ENCODE results near the gene CYBC1.

Gene CYBC1

GRCh38 chr17:82450357-82451106, at the start of gene CYBC1:
Gene CYBC1 (minus strand): TSS chr17:82450752. CDS start chr17:82449254, 1,498 bp downstream.
- H3K9me3 ChIP-seq (ENCODE audit: low read depth, low read length), result no peaks in the 10 kb centered on the region
- no peak for TF ChIP-seq EZH2 (IDR thresholded peaks at IDR 0.05)
- TF ChIP-seq POLR2AphosphoS5 (IDR thresholded peaks at IDR 0.05; ENCODE audit: borderline replicate concordance, low read depth, low read length), result peak; percentile 75; the same call in 1 of the 2 replicates
- no peak for TF ChIP-seq FOXP2 (optimal IDR thresholded peaks at IDR 0.05; ENCODE audit: control extremely low read depth, extremely low read length, insufficient read depth)
- H3K9ac ChIP-seq (ENCODE audit: insufficient read length), result peak within 1 kb of the TSS; percentile 96
- H3K36me3 ChIP-seq (ENCODE audit: insufficient read depth, low read length), result no peaks in the 10 kb centered on the region
- peak within 1 kb of the TSS; percentile 85 for H3K27ac ChIP-seq
- no peak for DNase-seq (ENCODE audit: low read depth, low spot score)
- H3K4me3 ChIP-seq, result peak within 1 kb of the TSS; percentile 90

GRCh38 chr17:82497483-82498405, 47.2 kb upstream of the CYBC1 start:
- DNase-seq (ENCODE audit: low read depth, low spot score), result no peak
- Histone ChIP-seq H3K9ac (ENCODE audit: insufficient read length) (peak overlapping the region; percentile 63), H3K27ac (no peak overlapping the region), H3K36me3 (ENCODE audit: insufficient read depth, low read length) (no peaks in the 10 kb centered on the region), H3K4me3 (peak overlapping the region; percentile 68), H3K9me3 (ENCODE audit: low read depth, low read length) (no peaks in the 10 kb centered on the region)
- TF ChIP-seq EZH2 (IDR thresholded peaks at IDR 0.05) (no peak), POLR2AphosphoS5 (IDR thresholded peaks at IDR 0.05; ENCODE audit: borderline replicate concordance, low read depth, low read length) (no peak), FOXP2 (optimal IDR thresholded peaks at IDR 0.05; ENCODE audit: control extremely low read depth, extremely low read length, insufficient read depth) (no peak)

- no peaks in the 10 kb centered on the region for H3K36me3 ChIP-seq (ENCODE audit: insufficient read depth, low read length)
- DNase-seq (ENCODE audit: low read depth, low spot score), result no peak
- no peaks in the 10 kb centered on the region for H3K9me3 ChIP-seq (ENCODE audit: low read depth, low read length)
- H3K9ac ChIP-seq (ENCODE audit: insufficient read length), result peak overlapping the region; percentile 88
- TF ChIP-seq EZH2 (IDR thresholded peaks at IDR 0.05) (no peak), FOXP2 (optimal IDR thresholded peaks at IDR 0.05; ENCODE audit: control extremely low read depth, extremely low read length, insufficient read depth) (no peak), POLR2AphosphoS5 (IDR thresholded peaks at IDR 0.05; ENCODE audit: borderline replicate concordance, low read depth, low read length) (peak; percentile 89)
- peak overlapping the region; percentile 94 for H3K4me3 ChIP-seq
- H3K27ac ChIP-seq, result 0 out of 2 replicates have a peak overlapping the region, but pooled peaks have one; percentile 54
These were observed 46.2 kb upstream of the CYBC1 start for GRCh38 chr17:82496529-82497434.

- no peak for TF ChIP-seq POLR2AphosphoS5 (IDR thresholded peaks at IDR 0.05; ENCODE audit: borderline replicate concordance, low read depth, low read length)
- TF ChIP-seq EZH2 (IDR thresholded peaks at IDR 0.05), result no peak
- no peak for TF ChIP-seq FOXP2 (optimal IDR thresholded peaks at IDR 0.05; ENCODE audit: control extremely low read depth, extremely low read length, insufficient read depth)
- H3K27ac ChIP-seq, result no peak overlapping the region
- H3K9ac ChIP-seq (ENCODE audit: insufficient read length), result no peak overlapping the region
- no peak for DNase-seq (ENCODE audit: low read depth, low spot score)
- no peak overlapping the region; the same call in 1 of the 2 replicates for H3K4me3 ChIP-seq
- H3K9me3 ChIP-seq (ENCODE audit: low read depth, low read length), result no peaks in the 10 kb centered on the region
- no peaks in the 10 kb centered on the region for H3K36me3 ChIP-seq (ENCODE audit: insufficient read depth, low read length)
These were observed 45.4 kb upstream of the CYBC1 start for GRCh38 chr17:82495844-82496528.

- no peak overlapping the region for H3K9ac ChIP-seq (ENCODE audit: insufficient read length)
- H3K27ac ChIP-seq, result no peak overlapping the region
- no peaks in the 10 kb centered on the region for H3K9me3 ChIP-seq (ENCODE audit: low read depth, low read length)
- no peak overlapping the region for H3K4me3 ChIP-seq
- no peaks in the 10 kb centered on the region for H3K36me3 ChIP-seq (ENCODE audit: insufficient read depth, low read length)
- TF ChIP-seq POLR2AphosphoS5 (IDR thresholded peaks at IDR 0.05; ENCODE audit: borderline replicate concordance, low read depth, low read length) (no peak), EZH2 (IDR thresholded peaks at IDR 0.05) (no peak), FOXP2 (optimal IDR thresholded peaks at IDR 0.05; ENCODE audit: control extremely low read depth, extremely low read length, insufficient read depth) (no peak)
- peak; percentile 35 for DNase-seq (ENCODE audit: low read depth, low spot score)
These were observed 43.9 kb upstream of the CYBC1 start for GRCh38 chr17:82494236-82495055.

GRCh38 chr17:82493226-82493781, 42.8 kb upstream of the CYBC1 start:
- TF ChIP-seq POLR2AphosphoS5 (IDR thresholded peaks at IDR 0.05; ENCODE audit: borderline replicate concordance, low read depth, low read length) (no peak), EZH2 (IDR thresholded peaks at IDR 0.05) (no peak), FOXP2 (optimal IDR thresholded peaks at IDR 0.05; ENCODE audit: control extremely low read depth, extremely low read length, insufficient read depth) (no peak)
- Histone ChIP-seq H3K9ac (ENCODE audit: insufficient read length) (no peak overlapping the region), H3K27ac (no peak overlapping the region), H3K4me3 (no peak overlapping the region), H3K36me3 (ENCODE audit: insufficient read depth, low read length) (peaks cover 2% of the 10 kb centered on the region; the same call in 1 of the 2 replicates), H3K9me3 (ENCODE audit: low read depth, low read length) (no peaks in the 10 kb centered on the region)
- DNase-seq (ENCODE audit: low read depth, low spot score), result no peak

Measured in SK-N-MC (cell line).